Measurements from ENCODE around the gene MSANTD7. TPM values are rescaled to one million over a fixed set of nuclear protein-coding genes. Genes with fewer than 3 reads are reported as not detected.
"Not testable (repeated sequence)": the region's sequence is repeated elsewhere in the genome, so short reads cannot be mapped to it uniquely, and the experiment has no call there.

Gene MSANTD7
- total RNA-seq, 1 experiment from 2014 or later, result 14.7 TPM

- no peak for DNase-seq (ENCODE audit: low read depth)
These were observed 926 bp upstream of the MSANTD7 start for GRCh38 chr10:14837003-14837756.

GRCh38 chr10:14838582-14839304, 637 bp downstream of the MSANTD7 start:
- peak; percentile 15 for DNase-seq (ENCODE audit: low read depth)

GRCh38 chr10:14839305-14839695, 1.2 kb downstream of the MSANTD7 start:
- DNase-seq (ENCODE audit: low read depth), result no peak

GRCh38 chr10:14840178-14840577, 2.1 kb downstream of the MSANTD7 start:
- no peak for DNase-seq (ENCODE audit: low read depth)

GRCh38 chr10:14843327-14843988, 5.4 kb downstream of the MSANTD7 start:
- no peak for DNase-seq (ENCODE audit: low read depth)

- DNase-seq (ENCODE audit: low read depth), result no peak
These were observed 6.8 kb downstream of the MSANTD7 start for GRCh38 chr10:14844948-14845347.

- no peak for DNase-seq (ENCODE audit: low read depth)
These were observed 14.1 kb downstream of the MSANTD7 start for GRCh38 chr10:14852236-14852635.

- no peak for DNase-seq (ENCODE audit: low read depth)
These were observed 17.3 kb downstream of the MSANTD7 start for GRCh38 chr10:14855453-14855852.

- DNase-seq (ENCODE audit: low read depth), result no peak
These were observed 20.3 kb downstream of the MSANTD7 start for GRCh38 chr10:14858338-14858960.

- DNase-seq (ENCODE audit: low read depth), result no peak
These were observed 20.9 kb downstream of the MSANTD7 start for GRCh38 chr10:14859043-14859442.

GRCh38 chr10:14859775-14860174, 21.7 kb downstream of the MSANTD7 start:
- DNase-seq (ENCODE audit: low read depth), result no peak

- DNase-seq (ENCODE audit: low read depth), result no peak
These were observed 22.7 kb downstream of the MSANTD7 start for GRCh38 chr10:14860791-14861190.

- not testable (repeated sequence) for DNase-seq (ENCODE audit: low read depth)
These were observed 26.4 kb downstream of the MSANTD7 start for GRCh38 chr10:14864466-14864865.

GRCh38 chr10:14864871-14865270, 26.8 kb downstream of the MSANTD7 start:
- DNase-seq (ENCODE audit: low read depth), result not testable (repeated sequence)

GRCh38 chr10:14873090-14873760, 35.1 kb downstream of the MSANTD7 start:
- DNase-seq (ENCODE audit: low read depth), result peak; percentile 14

GRCh38 chr10:14875941-14876340, 37.8 kb downstream of the MSANTD7 start:
- DNase-seq (ENCODE audit: low read depth), result no peak

GRCh38 chr10:14876764-14877163, 38.7 kb downstream of the MSANTD7 start:
- no peak for DNase-seq (ENCODE audit: low read depth)

GRCh38 chr10:14878266-14879123, 40.4 kb downstream of the MSANTD7 start, which contains the start of gene SUV39H2:
TSS of gene SUV39H2 (plus strand) at chr10:14878866. CDS start at chr10:14878889, 23 bp downstream.
- DNase-seq (ENCODE audit: low read depth), result peak; percentile 96

GRCh38 chr10:14879124-14879927, 41.2 kb downstream of the MSANTD7 start:
- DNase-seq (ENCODE audit: low read depth), result peak; percentile 27

GRCh38 chr10:14879928-14880193, 41.8 kb downstream of the MSANTD7 start:
- no peak for DNase-seq (ENCODE audit: low read depth)

Data from Daoy (cell line).